ENCODE measurements around the gene TNFRSF6B.

TNFRSF6B gene

DNA sequence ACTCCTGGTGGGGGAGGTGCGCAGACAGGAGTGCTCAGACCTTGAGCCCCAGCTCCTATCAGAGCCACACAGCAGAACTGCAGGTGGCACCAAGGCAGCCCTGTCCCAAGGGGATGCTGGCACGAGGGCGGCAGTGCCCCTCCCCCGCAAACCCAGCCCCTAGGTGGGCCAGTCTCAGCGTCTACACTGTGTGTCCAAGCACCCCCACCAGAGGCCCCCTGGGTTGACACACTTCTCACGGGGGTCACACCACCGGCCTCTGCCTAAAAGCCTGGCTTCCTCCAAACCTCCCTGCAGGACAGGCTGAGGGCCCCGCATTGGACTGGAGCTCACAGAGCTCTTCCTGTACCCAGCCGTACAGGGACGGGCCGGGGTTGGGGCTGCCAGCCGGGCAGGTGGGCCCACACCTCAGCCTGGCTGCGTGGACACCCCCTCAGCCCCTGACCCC, 51.2 kb downstream of the TNFRSF6B start:
- TF ChIP-seq, protein P1, sequence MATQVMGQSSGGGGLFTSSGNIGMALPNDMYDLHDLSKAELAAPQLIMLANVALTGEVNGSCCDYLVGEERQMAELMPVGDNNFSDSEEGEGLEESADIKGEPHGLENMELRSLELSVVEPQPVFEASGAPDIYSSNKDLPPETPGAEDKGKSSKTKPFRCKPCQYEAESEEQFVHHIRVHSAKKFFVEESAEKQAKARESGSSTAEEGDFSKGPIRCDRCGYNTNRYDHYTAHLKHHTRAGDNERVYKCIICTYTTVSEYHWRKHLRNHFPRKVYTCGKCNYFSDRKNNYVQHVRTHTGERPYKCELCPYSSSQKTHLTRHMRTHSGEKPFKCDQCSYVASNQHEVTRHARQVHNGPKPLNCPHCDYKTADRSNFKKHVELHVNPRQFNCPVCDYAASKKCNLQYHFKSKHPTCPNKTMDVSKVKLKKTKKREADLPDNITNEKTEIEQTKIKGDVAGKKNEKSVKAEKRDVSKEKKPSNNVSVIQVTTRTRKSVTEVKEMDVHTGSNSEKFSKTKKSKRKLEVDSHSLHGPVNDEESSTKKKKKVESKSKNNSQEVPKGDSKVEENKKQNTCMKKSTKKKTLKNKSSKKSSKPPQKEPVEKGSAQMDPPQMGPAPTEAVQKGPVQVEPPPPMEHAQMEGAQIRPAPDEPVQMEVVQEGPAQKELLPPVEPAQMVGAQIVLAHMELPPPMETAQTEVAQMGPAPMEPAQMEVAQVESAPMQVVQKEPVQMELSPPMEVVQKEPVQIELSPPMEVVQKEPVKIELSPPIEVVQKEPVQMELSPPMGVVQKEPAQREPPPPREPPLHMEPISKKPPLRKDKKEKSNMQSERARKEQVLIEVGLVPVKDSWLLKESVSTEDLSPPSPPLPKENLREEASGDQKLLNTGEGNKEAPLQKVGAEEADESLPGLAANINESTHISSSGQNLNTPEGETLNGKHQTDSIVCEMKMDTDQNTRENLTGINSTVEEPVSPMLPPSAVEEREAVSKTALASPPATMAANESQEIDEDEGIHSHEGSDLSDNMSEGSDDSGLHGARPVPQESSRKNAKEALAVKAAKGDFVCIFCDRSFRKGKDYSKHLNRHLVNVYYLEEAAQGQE (IDR thresholded peaks at IDR 0.05; ENCODE audit: insufficient read depth in 1 of 2, low read depth in 2 of 2, low read length in 2 of 2), result no peak
- TF ChIP-seq POLR2AphosphoS5 (IDR thresholded peaks at IDR 0.05; ENCODE audit: low read depth, low read length) (no peak), TAF1 (IDR thresholded peaks at IDR 0.05; ENCODE audit: borderline replicate concordance, insufficient read depth, low read length) (no peak), SIN3A (IDR thresholded peaks at IDR 0.05; ENCODE audit: borderline replicate concordance, insufficient read depth, low read length) (no peak), FOXP2 (optimal IDR thresholded peaks at IDR 0.05; ENCODE audit: borderline replicate concordance, extremely low read depth, extremely low read length, insufficient read depth) (no peak)

All from PFSK-1 (cell line).